ENCODE results near the gene DUSP23. TPM values are rescaled to one million over a fixed set of nuclear protein-coding genes. Genes with fewer than 3 reads are reported as not detected.

Gene DUSP23
- total RNA-seq, 2 experiments from 2014 or later = 1.2 to 2.0 TPM

GRCh38 chr1:159817276-159818041 lies 36.7 kb downstream of the DUSP23 start:
- Histone ChIP-seq H3K9me2 (ENCODE audit: insufficient read depth, low read length) (no peaks in the 10 kb centered on the region), H3K79me2 (ENCODE audit: insufficient read depth, low read depth, low read length) (no peaks in the 10 kb centered on the region), H4K20me1 (ENCODE audit: insufficient read depth, low read length) (no peaks in the 10 kb centered on the region), H3K9me3 (ENCODE audit: low read length) (no peaks in the 10 kb centered on the region), H3K4me1 (ENCODE audit: insufficient read depth, low read length, poor library complexity, severe bottlenecking) (no peaks in the 10 kb centered on the region), H3K4me2 (ENCODE audit: low read length) (no peak overlapping the region), H3K27ac (ENCODE audit: low read depth, low read length, poor library complexity, severe bottlenecking) (no peak overlapping the region), H3K4me3 (ENCODE audit: low read depth, low read length, poor library complexity, severe bottlenecking) (no peak overlapping the region), H2AFZ (ENCODE audit: low read length) (no peak overlapping the region), H3K36me3 (ENCODE audit: insufficient read depth, low read length) (no peaks in the 10 kb centered on the region)
- ChIA-PET POLR2A (interaction anchor here (0.6 kb wide), 1 partner anchor 97 kb away, joined by 3 read pairs; no protein-coding TSS in a partner anchor), CTCF (ENCODE audit: unreplicated experiment) (no interaction called here)
- intact Hi-C loops (cut with micrococcal nuclease; ENCODE audit: unreplicated experiment) = no loop called here
- no peak for TF ChIP-seq CTCF (conservative IDR thresholded peaks at IDR 0.05; ENCODE audit: low read length)
- TF ChIP-seq EZH2phosphoT487 (IDR thresholded peaks at IDR 0.05; ENCODE audit: borderline replicate concordance, low read depth, low read length) = no peak
- no TSS peak for BruUV-seq (replicated peaks)
- no peak for DNase-seq (ENCODE audit: low spot score)

GRCh38 chr1:159821171-159821867 lies 40.6 kb downstream of the DUSP23 start:
- Histone ChIP-seq H3K27ac (ENCODE audit: low read depth, low read length, poor library complexity, severe bottlenecking) (no peak overlapping the region), H3K4me3 (ENCODE audit: low read depth, low read length, poor library complexity, severe bottlenecking) (no peak overlapping the region), H3K9me3 (ENCODE audit: low read length) (no peaks in the 10 kb centered on the region), H3K9me2 (ENCODE audit: insufficient read depth, low read length) (no peaks in the 10 kb centered on the region), H3K36me3 (ENCODE audit: insufficient read depth, low read length) (no peaks in the 10 kb centered on the region), H3K4me1 (ENCODE audit: insufficient read depth, low read length, poor library complexity, severe bottlenecking) (no peaks in the 10 kb centered on the region), H4K20me1 (ENCODE audit: insufficient read depth, low read length) (no peaks in the 10 kb centered on the region), H3K4me2 (ENCODE audit: low read length) (no peak overlapping the region), H2AFZ (ENCODE audit: low read length) (no peak overlapping the region), H3K79me2 (ENCODE audit: insufficient read depth, low read depth, low read length) (no peaks in the 10 kb centered on the region)
- no TSS peak for BruUV-seq (replicated peaks)
- intact Hi-C loops (cut with micrococcal nuclease; ENCODE audit: unreplicated experiment) = loop anchor here (1.0 kb wide), 1 partner anchor 70 kb away; no protein-coding TSS in a partner anchor
- peak; percentile 38 for DNase-seq (ENCODE audit: low spot score)
- peak; percentile 75 for TF ChIP-seq CTCF (conservative IDR thresholded peaks at IDR 0.05; ENCODE audit: low read length)
- TF ChIP-seq EZH2phosphoT487 (IDR thresholded peaks at IDR 0.05; ENCODE audit: borderline replicate concordance, low read depth, low read length) = no peak
- ChIA-PET CTCF (ENCODE audit: unreplicated experiment) (no interaction called here), POLR2A (no interaction called here)

- H3K4me3 ChIP-seq (ENCODE audit: low read depth, low read length, poor library complexity, severe bottlenecking) = no peak overlapping the region
- DNase-seq (ENCODE audit: low spot score) = no peak
- H3K36me3 ChIP-seq (ENCODE audit: insufficient read depth, low read length) = no peaks in the 10 kb centered on the region
- BruUV-seq (replicated peaks) = no TSS peak
- no peaks in the 10 kb centered on the region for H4K20me1 ChIP-seq (ENCODE audit: insufficient read depth, low read length)
- TF ChIP-seq CTCF (conservative IDR thresholded peaks at IDR 0.05; ENCODE audit: low read length) (no peak), EZH2phosphoT487 (IDR thresholded peaks at IDR 0.05; ENCODE audit: borderline replicate concordance, low read depth, low read length) (no peak)
- H3K9me2 ChIP-seq (ENCODE audit: insufficient read depth, low read length) = no peaks in the 10 kb centered on the region
- ChIA-PET POLR2A (no interaction called here), CTCF (ENCODE audit: unreplicated experiment) (no interaction called here)
- no peaks in the 10 kb centered on the region for H3K9me3 ChIP-seq (ENCODE audit: low read length)
- intact Hi-C loops (cut with micrococcal nuclease; ENCODE audit: unreplicated experiment) = no loop called here
- H3K4me1 ChIP-seq (ENCODE audit: insufficient read depth, low read length, poor library complexity, severe bottlenecking) = no peaks in the 10 kb centered on the region
- no peak overlapping the region for H3K27ac ChIP-seq (ENCODE audit: low read depth, low read length, poor library complexity, severe bottlenecking)
- H2AFZ ChIP-seq (ENCODE audit: low read length) = no peak overlapping the region
- no peak overlapping the region for H3K4me2 ChIP-seq (ENCODE audit: low read length)
- H3K79me2 ChIP-seq (ENCODE audit: insufficient read depth, low read depth, low read length) = no peaks in the 10 kb centered on the region
These were observed 42.6 kb downstream of the DUSP23 start for GRCh38 chr1:159823406-159823805.
